ENCODE results near the gene GLRA3. TPM values are rescaled to one million over a fixed set of nuclear protein-coding genes. Genes with fewer than 3 reads are reported as not detected.

The GLRA3 gene
- total RNA-seq, 4 donors from 2014 or later, result not detected

- in situ Hi-C loops (cut with MboI; ENCODE audit: low sequenced_read_pairs in 4 of 4), result no loop called here
- no peak overlapping the region for H3K4me3 ChIP-seq
- no peaks in the 10 kb centered on the region for H3K4me1 ChIP-seq
- DNase-seq (no peak), ATAC-seq (no peak)
- H3K27me3 ChIP-seq, result no peaks in the 10 kb centered on the region
- H3K36me3 ChIP-seq, result no peaks in the 10 kb centered on the region
- no peak for TF ChIP-seq POLR2A (IDR thresholded peaks at IDR 0.05)
- no peak overlapping the region for H3K27ac ChIP-seq
- intact Hi-C loops (cut with DNase I; ENCODE audit: low total_unique reads), result no loop called here
- no peaks in the 10 kb centered on the region for H3K9me3 ChIP-seq
These were observed 31.5 kb upstream of the GLRA3 start for GRCh38 chr4:174860588-174860987.

DNA sequence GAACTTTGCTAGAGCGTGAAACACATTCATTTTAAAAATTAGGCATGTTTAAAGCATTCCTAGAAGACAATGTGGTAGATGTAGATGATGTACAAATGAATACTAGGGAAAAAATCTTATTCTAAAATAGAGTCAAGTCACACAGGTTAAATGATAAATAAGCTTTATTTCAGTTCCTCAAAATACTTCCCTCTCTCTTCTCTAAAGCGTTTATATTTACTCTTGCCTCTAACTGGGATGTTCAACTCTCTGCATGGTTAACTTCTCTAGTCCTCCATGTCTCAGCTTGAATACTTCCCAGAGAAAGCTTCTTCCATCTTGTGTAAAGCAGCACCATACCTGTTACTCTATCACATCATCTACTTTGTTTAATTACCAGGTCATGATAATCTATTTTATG lies 30.9 kb upstream of the GLRA3 start:
- Histone ChIP-seq H3K27me3 (no peaks in the 10 kb centered on the region), H3K4me1 (no peaks in the 10 kb centered on the region), H3K27ac (no peak overlapping the region), H3K4me3 (no peak overlapping the region), H3K36me3 (no peaks in the 10 kb centered on the region), H3K9me3 (no peaks in the 10 kb centered on the region)
- in situ Hi-C loops (cut with MboI; ENCODE audit: low sequenced_read_pairs in 4 of 4), result no loop called here
- intact Hi-C loops (cut with DNase I; ENCODE audit: low total_unique reads), result no loop called here
- DNase-seq (no peak), ATAC-seq (no peak)
- no peak for TF ChIP-seq POLR2A (IDR thresholded peaks at IDR 0.05)
- TF ChIP-seq, protein P1, sequence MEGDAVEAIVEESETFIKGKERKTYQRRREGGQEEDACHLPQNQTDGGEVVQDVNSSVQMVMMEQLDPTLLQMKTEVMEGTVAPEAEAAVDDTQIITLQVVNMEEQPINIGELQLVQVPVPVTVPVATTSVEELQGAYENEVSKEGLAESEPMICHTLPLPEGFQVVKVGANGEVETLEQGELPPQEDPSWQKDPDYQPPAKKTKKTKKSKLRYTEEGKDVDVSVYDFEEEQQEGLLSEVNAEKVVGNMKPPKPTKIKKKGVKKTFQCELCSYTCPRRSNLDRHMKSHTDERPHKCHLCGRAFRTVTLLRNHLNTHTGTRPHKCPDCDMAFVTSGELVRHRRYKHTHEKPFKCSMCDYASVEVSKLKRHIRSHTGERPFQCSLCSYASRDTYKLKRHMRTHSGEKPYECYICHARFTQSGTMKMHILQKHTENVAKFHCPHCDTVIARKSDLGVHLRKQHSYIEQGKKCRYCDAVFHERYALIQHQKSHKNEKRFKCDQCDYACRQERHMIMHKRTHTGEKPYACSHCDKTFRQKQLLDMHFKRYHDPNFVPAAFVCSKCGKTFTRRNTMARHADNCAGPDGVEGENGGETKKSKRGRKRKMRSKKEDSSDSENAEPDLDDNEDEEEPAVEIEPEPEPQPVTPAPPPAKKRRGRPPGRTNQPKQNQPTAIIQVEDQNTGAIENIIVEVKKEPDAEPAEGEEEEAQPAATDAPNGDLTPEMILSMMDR (IDR thresholded peaks at IDR 0.05 in 4 of 5, conservative IDR thresholded peaks at IDR 0.05 in 1 of 5), result no peak

DNA sequence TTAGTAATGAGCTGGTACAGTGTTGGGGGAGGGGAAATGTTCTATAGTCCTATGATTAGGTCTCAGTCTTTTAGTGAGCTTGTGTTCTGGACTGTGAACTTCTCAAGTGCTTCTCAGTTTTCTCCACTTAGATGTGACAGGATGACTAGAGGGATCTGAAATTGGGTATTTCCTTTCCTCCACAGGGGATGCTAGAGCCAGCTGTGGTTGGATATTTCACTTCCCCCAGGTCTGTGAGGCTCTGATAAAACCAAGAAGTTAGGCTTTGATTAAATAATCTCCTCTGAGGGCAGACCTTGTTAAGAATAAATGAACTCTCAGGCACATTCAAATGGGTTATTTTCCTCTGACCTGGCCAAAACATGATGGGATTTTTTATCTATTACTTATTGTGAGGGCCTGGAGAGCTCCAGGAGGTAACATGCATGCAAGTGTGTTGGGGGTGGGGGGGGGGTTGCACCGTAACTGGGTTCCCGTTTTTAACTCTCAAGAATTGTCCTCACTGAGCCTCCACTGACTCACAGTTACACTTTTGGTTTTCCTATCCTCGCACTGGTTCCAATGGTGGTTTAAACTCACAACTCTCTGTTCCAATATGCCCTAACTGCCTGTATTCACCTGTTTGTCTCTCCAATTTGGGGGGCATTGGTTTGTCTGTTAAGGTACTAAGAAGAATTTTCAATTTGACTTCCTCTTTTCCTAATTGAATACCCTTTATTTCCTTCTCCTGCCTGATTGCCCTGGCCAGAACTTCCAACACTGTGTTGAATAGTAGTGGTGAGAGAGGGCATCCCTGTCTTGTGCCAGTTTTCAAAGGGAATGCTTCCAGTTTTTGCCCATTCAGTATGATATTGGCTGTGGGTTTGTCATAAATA lies 28.1 kb upstream of the GLRA3 start:
- Histone ChIP-seq H3K4me1 (no peaks in the 10 kb centered on the region), H3K27me3 (no peaks in the 10 kb centered on the region), H3K27ac (no peak overlapping the region), H3K4me3 (no peak overlapping the region), H3K36me3 (no peaks in the 10 kb centered on the region), H3K9me3 (no peaks in the 10 kb centered on the region)
- TF ChIP-seq POLR2A (IDR thresholded peaks at IDR 0.05), result no peak
- TF ChIP-seq, protein P1 (IDR thresholded peaks at IDR 0.05 in 4 of 5, conservative IDR thresholded peaks at IDR 0.05 in 1 of 5), result no peak
- DNase-seq, result no peak
- no peak for ATAC-seq
- in situ Hi-C loops (cut with MboI; ENCODE audit: low sequenced_read_pairs in 4 of 4), result no loop called here
- intact Hi-C loops (cut with DNase I; ENCODE audit: low total_unique reads), result no loop called here

DNA sequence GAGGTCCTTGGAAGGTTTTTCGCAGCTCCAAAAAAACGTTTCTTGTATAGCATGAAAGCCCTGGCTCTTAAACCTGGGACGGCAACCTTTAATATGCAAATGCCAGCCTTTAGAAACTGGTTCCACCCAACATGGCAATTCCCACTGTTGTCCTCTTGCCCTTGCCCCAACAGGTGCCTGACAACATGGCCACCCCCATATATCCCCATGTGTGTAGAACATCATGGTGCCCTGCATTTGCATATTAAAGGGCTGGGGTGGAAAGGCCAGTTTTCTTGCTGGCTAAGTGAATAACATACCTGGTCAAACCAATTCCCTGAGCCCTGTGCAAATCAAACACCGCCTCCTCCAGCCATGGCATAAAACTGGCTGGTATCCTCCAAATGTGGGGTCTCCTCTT lies 26.0 kb upstream of the GLRA3 start:
- in situ Hi-C loops (cut with MboI; ENCODE audit: low sequenced_read_pairs in 4 of 4), result no loop called here
- H3K27ac ChIP-seq, result no peak overlapping the region
- H3K9me3 ChIP-seq, result no peaks in the 10 kb centered on the region
- H3K36me3 ChIP-seq, result no peaks in the 10 kb centered on the region
- ATAC-seq, result no peak
- TF ChIP-seq, protein P1 (IDR thresholded peaks at IDR 0.05 in 4 of 5, conservative IDR thresholded peaks at IDR 0.05 in 1 of 5), result no peak
- TF ChIP-seq POLR2A (IDR thresholded peaks at IDR 0.05), result no peak
- DNase-seq, result no peak
- H3K4me1 ChIP-seq, result no peaks in the 10 kb centered on the region
- intact Hi-C loops (cut with DNase I; ENCODE audit: low total_unique reads), result no loop called here
- no peak overlapping the region for H3K4me3 ChIP-seq
- H3K27me3 ChIP-seq, result no peaks in the 10 kb centered on the region

- Histone ChIP-seq H3K27me3 (no peaks in the 10 kb centered on the region), H3K27ac (no peak overlapping the region), H3K9me3 (no peaks in the 10 kb centered on the region), H3K4me3 (no peak overlapping the region), H3K4me1 (no peaks in the 10 kb centered on the region), H3K36me3 (no peaks in the 10 kb centered on the region)
- in situ Hi-C loops (cut with MboI; ENCODE audit: low sequenced_read_pairs in 4 of 4) (no loop called here), intact Hi-C loops (cut with DNase I; ENCODE audit: low total_unique reads) (no loop called here)
- no peak for ATAC-seq
- TF ChIP-seq, protein P1 (IDR thresholded peaks at IDR 0.05 in 4 of 5, conservative IDR thresholded peaks at IDR 0.05 in 1 of 5), result no peak
- no peak for TF ChIP-seq POLR2A (IDR thresholded peaks at IDR 0.05)
- DNase-seq, result no peak
These were observed 24.6 kb upstream of the GLRA3 start for GRCh38 chr4:174853629-174854028.
